ENCODE measurements around the gene INTS11. TPM values are rescaled to one million over a fixed set of nuclear protein-coding genes. Genes with fewer than 3 reads are reported as not detected.

The INTS11 gene
- polyA plus RNA-seq, 1 donor = 87.7 TPM

Other genes starting within 250 kb of the INTS11 start
- gene C1orf159, start 208.6 kb downstream of the INTS11 start, polyA plus RNA-seq (ENCODE audit: insufficient read length) = 7.8 TPM
- gene TTLL10, start 150.8 kb downstream of the INTS11 start, polyA plus RNA-seq (ENCODE audit: insufficient read length) = 0.25 TPM
- gene TNFRSF18, start 118.1 kb downstream of the INTS11 start, polyA plus RNA-seq (ENCODE audit: insufficient read length) = 4.1 TPM
- gene TNFRSF4, start 110.5 kb downstream of the INTS11 start, polyA plus RNA-seq (ENCODE audit: insufficient read length) = 3.2 TPM
- 92.9 TPM for gene SDF4, start 92.7 kb downstream of the INTS11 start, polyA plus RNA-seq (ENCODE audit: insufficient read length)
- gene B3GALT6, start 92.4 kb downstream of the INTS11 start, polyA plus RNA-seq (ENCODE audit: insufficient read length) = 20.0 TPM
- gene C1QTNF12, start 77.9 kb downstream of the INTS11 start, polyA plus RNA-seq (ENCODE audit: insufficient read length) = 3.6 TPM
- gene UBE2J2, start 50.8 kb downstream of the INTS11 start, polyA plus RNA-seq (ENCODE audit: insufficient read length) = 39.1 TPM
- 5.4 TPM for gene SCNN1D, start 44.2 kb downstream of the INTS11 start, polyA plus RNA-seq (ENCODE audit: insufficient read length)
- gene ACAP3, start 16.7 kb downstream of the INTS11 start, polyA plus RNA-seq (ENCODE audit: insufficient read length) = 54.6 TPM
- gene PUSL1, start 16.1 kb downstream of the INTS11 start, polyA plus RNA-seq (ENCODE audit: insufficient read length) = 7.0 TPM
- 20.2 TPM for gene CPTP, start 142 bp upstream of the INTS11 start, polyA plus RNA-seq (ENCODE audit: insufficient read length)
- gene TAS1R3, start 6.6 kb upstream of the INTS11 start, polyA plus RNA-seq (ENCODE audit: insufficient read length) = 3.9 TPM
- gene DVL1, start 24.8 kb upstream of the INTS11 start, polyA plus RNA-seq (ENCODE audit: insufficient read length) = 54.3 TPM
- 73.1 TPM for gene MXRA8, start 33.9 kb upstream of the INTS11 start, polyA plus RNA-seq (ENCODE audit: insufficient read length)
- gene AURKAIP1, start 50.5 kb upstream of the INTS11 start, polyA plus RNA-seq (ENCODE audit: insufficient read length) = 71.7 TPM
- gene CCNL2, start 74.7 kb upstream of the INTS11 start, polyA plus RNA-seq (ENCODE audit: insufficient read length) = 174 TPM
- gene MRPL20, start 82.6 kb upstream of the INTS11 start, polyA plus RNA-seq (ENCODE audit: insufficient read length) = 91.1 TPM
- gene ANKRD65, start 96.6 kb upstream of the INTS11 start, polyA plus RNA-seq (ENCODE audit: insufficient read length) = 24.7 TPM
- gene VWA1, start 111.0 kb upstream of the INTS11 start, polyA plus RNA-seq (ENCODE audit: insufficient read length) = 72.5 TPM
- 0.90 TPM for gene ATAD3C, start 125.0 kb upstream of the INTS11 start, polyA plus RNA-seq (ENCODE audit: insufficient read length)
- gene ATAD3B, start 147.1 kb upstream of the INTS11 start, polyA plus RNA-seq (ENCODE audit: insufficient read length) = 13.0 TPM
- gene ATAD3A, start 187.5 kb upstream of the INTS11 start, polyA plus RNA-seq (ENCODE audit: insufficient read length) = 23.1 TPM
- gene TMEM240, start 216.0 kb upstream of the INTS11 start, polyA plus RNA-seq (ENCODE audit: insufficient read length) = 4.8 TPM